NB4 (cell line): ENCODE data around the gene ACSS2.

Experiments used
- CTCF ChIP-seq: IDR thresholded peaks from one replicate; pipeline ENCODE4 v1.5.1; 2012; ENCODE audit warnings: low read depth, low read length
- MAX ChIP-seq: IDR thresholded peaks from 2 replicates; pipeline ENCODE4 v1.6.1; 2011; ENCODE audit warnings: low read depth, low read length
- POLR2A ChIP-seq: IDR thresholded peaks from 2 replicates; pipeline ENCODE4 v1.6.1; 2011; ENCODE audit warnings: mild to moderate bottlenecking; ENCODE audit not compliant: insufficient read length; ENCODE audit errors: extremely low read depth

- TF ChIP-seq POLR2A (no peak), CTCF (no peak), MAX (no peak)
These were observed 10.6 kb downstream of the ACSS2 start for GRCh38 chr20:34887023-34887422.
